Activated CD4-positive, alpha-beta T cell treated with anti-CD3 and anti-CD28 coated beads, Interleukin-2, amount 10 ng/mL, durations not matched to agents 24 days and 14 days (primary cell): Measurements from ENCODE around the gene JCAD. TPM values are rescaled to one million over a fixed set of nuclear protein-coding genes. Genes with fewer than 3 reads are reported as not detected.
A peak's percentile ranks its signal among the peaks of the same experiment; 100 is the strongest.
"Not testable (repeated sequence)": the region's sequence is repeated elsewhere in the genome, so short reads cannot be mapped to it uniquely, and the experiment has no call there.

Experiments
- DNase-seq: peaks from one replicate; pipeline ENCODE4 v3.0.0; 2022
- H3K27ac Mint-ChIP-seq: one replicate; pipeline ENCODE4 v1.8.0; 2022; ENCODE audit warnings: mild to moderate bottlenecking, mixed read lengths
- H3K27me3 Mint-ChIP-seq: one replicate; pipeline ENCODE4 v1.8.0; 2022; ENCODE audit warnings: mixed read lengths
- H3K36me3 Mint-ChIP-seq: one replicate; pipeline ENCODE4 v1.8.0; 2022; ENCODE audit warnings: low read depth, mild to moderate bottlenecking, mixed read lengths
- H3K4me1 Mint-ChIP-seq: one replicate; pipeline ENCODE4 v1.8.0; 2021; ENCODE audit warnings: mixed read lengths
- H3K4me3 Mint-ChIP-seq: one replicate; pipeline ENCODE4 v1.8.0; 2022; ENCODE audit warnings: mild to moderate bottlenecking, moderate library complexity, mixed read lengths
- H3K9me3 Mint-ChIP-seq: one replicate; pipeline ENCODE4 v1.8.0; 2021; ENCODE audit warnings: mixed read lengths
- intact Hi-C: fragments of 100-400 bp; cut with micrococcal nuclease; formaldehyde crosslinking; loops from one replicate; pipeline ENCODE4 v1.15.1; 2023
- total RNA-seq: library from RNA; stranded (reverse); gene quantifications from 2 replicates; pipeline ENCODE4 v1.2.3, GENCODE V29; 2022

JCAD gene
- total RNA-seq, 1 donor from 2014 or later, result 0.21 TPM

DNA sequence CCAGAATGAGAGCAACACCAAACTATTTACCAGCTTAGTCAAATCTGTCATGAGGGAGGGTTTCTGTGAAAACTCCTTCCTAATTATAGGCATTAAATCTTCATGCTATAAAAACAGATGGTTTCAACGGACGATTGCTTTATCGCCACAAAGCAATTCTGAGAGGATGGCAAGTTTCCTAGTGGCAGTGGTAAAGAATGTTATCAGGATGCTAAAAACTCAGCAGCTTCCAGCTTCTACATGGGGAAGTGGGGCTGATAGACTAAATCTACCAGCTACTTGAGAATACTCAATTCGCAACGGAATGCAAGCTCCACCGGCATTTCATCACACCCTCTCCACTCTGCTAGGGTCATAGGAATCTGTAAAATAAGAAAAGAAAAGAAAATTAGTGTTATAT is 41.8 kb downstream of the JCAD start:
- H3K27ac Mint-ChIP-seq, result no peak overlapping the region
- no peak overlapping the region for H3K4me3 Mint-ChIP-seq

GRCh38 chr10:30014511-30014910 is 44.9 kb downstream of the JCAD start:
- no peaks in the 10 kb centered on the region for H3K36me3 Mint-ChIP-seq
- intact Hi-C loops, result no loop called here
- H3K9me3 Mint-ChIP-seq, result no peaks in the 10 kb centered on the region
- H3K27me3 Mint-ChIP-seq, result peaks cover 40% of the 10 kb centered on the region
- peak overlapping the region; percentile 37 for H3K27ac Mint-ChIP-seq
- no peak for DNase-seq
- H3K4me3 Mint-ChIP-seq, result no peak overlapping the region
- H3K4me1 Mint-ChIP-seq, result peaks cover 18% of the 10 kb centered on the region

More for the DNA sequence above, 41.8 kb downstream of the JCAD start:
- peaks cover 53% of the 10 kb centered on the region for H3K27me3 Mint-ChIP-seq
- no peaks in the 10 kb centered on the region for H3K9me3 Mint-ChIP-seq
- intact Hi-C loops, result no loop called here
- no peak for DNase-seq
- peaks cover 19% of the 10 kb centered on the region for H3K4me1 Mint-ChIP-seq
- no peaks in the 10 kb centered on the region for H3K36me3 Mint-ChIP-seq

- intact Hi-C loops, result no loop called here
- Mint-ChIP-seq H3K27me3 (peaks cover 36% of the 10 kb centered on the region), H3K27ac (no peak overlapping the region), H3K4me1 (peaks cover 18% of the 10 kb centered on the region), H3K4me3 (no peak overlapping the region), H3K9me3 (no peaks in the 10 kb centered on the region), H3K36me3 (no peaks in the 10 kb centered on the region)
- DNase-seq, result no peak
Measured at GRCh38 chr10:30013757-30014156, 45.6 kb downstream of the JCAD start.

- intact Hi-C loops, result no loop called here
- H3K36me3 Mint-ChIP-seq, result no peaks in the 10 kb centered on the region
- H3K27ac Mint-ChIP-seq, result no peak overlapping the region
- no peaks in the 10 kb centered on the region for H3K9me3 Mint-ChIP-seq
- no peak for DNase-seq
- peaks cover 21% of the 10 kb centered on the region for H3K4me1 Mint-ChIP-seq
- H3K4me3 Mint-ChIP-seq, result no peak overlapping the region
- peaks cover 22% of the 10 kb centered on the region for H3K27me3 Mint-ChIP-seq
Measured at GRCh38 chr10:30011956-30012647, 47.3 kb downstream of the JCAD start.

DNA sequence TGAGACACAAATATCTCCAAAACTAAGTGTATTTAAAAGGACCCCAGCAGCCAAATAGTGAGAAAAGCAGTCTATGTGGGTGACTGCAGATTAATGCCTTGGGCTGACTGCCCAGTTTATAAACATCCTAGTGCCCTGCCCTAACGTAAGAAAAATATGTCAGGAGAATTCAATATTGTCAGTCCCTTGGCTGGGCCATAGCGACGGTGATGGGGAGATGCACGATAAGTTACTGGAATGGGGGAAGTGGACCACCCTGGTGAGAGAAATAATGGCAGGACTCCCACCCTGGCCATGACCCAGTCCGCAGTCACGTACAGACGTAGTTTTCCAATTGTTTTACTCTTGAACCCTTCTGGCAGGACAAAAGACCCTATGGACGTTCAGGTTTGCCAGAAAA is 48.0 kb downstream of the JCAD start:
- H3K4me3 Mint-ChIP-seq, result no peak overlapping the region
- H3K9me3 Mint-ChIP-seq, result no peaks in the 10 kb centered on the region
- intact Hi-C loops, result no loop called here
- DNase-seq, result no peak
- peaks cover 25% of the 10 kb centered on the region for H3K27me3 Mint-ChIP-seq
- H3K27ac Mint-ChIP-seq, result no peak overlapping the region
- peaks cover 23% of the 10 kb centered on the region for H3K4me1 Mint-ChIP-seq
- H3K36me3 Mint-ChIP-seq, result no peaks in the 10 kb centered on the region

- intact Hi-C loops, result loop anchor here (10.0 kb wide), 1 partner anchor 47 kb away; the partner anchor contains the start of gene JCAD
- no peak overlapping the region for H3K27ac Mint-ChIP-seq
- H3K9me3 Mint-ChIP-seq, result no peaks in the 10 kb centered on the region
- no peak overlapping the region for H3K4me3 Mint-ChIP-seq
- H3K27me3 Mint-ChIP-seq, result peaks cover 27% of the 10 kb centered on the region
- no peak for DNase-seq
- peaks cover 18% of the 10 kb centered on the region for H3K4me1 Mint-ChIP-seq
- no peaks in the 10 kb centered on the region for H3K36me3 Mint-ChIP-seq
Measured at GRCh38 chr10:30007406-30007805, 52.0 kb downstream of the JCAD start.

DNA sequence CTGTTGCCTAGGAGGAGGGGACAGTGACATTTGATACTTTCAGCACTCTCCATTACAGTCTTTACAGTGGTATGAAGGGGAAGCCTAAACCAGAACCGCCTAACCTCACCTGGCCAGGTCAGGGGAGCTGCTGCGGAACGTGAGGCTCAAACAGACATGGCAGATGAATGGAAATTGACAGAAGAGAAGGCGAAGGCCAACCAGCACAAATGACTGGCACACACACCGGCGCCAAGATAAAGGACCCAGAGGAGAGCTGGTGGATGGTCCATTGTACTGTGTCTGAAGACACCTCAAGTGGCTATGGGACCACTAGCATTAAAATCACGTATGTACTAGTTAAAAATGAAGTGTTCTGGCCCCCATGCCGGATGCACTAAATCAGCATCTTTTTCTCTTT is 53.0 kb downstream of the JCAD start:
- peaks cover 23% of the 10 kb centered on the region for H3K4me1 Mint-ChIP-seq
- DNase-seq, result no peak
- intact Hi-C loops, result loop anchor here (10.0 kb wide), 1 partner anchor 48 kb away; the partner anchor contains the start of gene JCAD
- H3K4me3 Mint-ChIP-seq, result no peak overlapping the region
- no peak overlapping the region for H3K27ac Mint-ChIP-seq
- H3K27me3 Mint-ChIP-seq, result peaks cover 27% of the 10 kb centered on the region
- no peaks in the 10 kb centered on the region for H3K36me3 Mint-ChIP-seq
- no peaks in the 10 kb centered on the region for H3K9me3 Mint-ChIP-seq

DNA sequence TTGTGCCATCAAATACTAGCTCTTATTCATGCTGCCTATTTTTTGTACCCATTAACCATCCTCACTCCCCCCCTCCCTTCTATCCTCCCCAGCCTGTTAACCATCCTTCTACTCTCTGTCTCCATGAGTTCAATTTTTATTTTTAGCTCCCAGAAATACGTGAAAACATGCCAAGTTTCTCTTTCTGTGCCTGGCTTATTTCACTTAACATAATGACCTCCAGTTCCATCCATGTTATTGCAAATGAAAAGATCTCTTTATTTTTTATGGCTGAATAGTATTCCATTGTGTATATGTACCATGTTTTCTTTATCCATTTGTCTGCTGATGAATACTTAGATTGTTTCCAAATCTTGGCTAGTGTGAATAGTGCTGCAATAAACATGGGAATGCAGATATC is 54.3 kb downstream of the JCAD start:
- peaks cover 26% of the 10 kb centered on the region for H3K27me3 Mint-ChIP-seq
- intact Hi-C loops, result loop anchor here (10.0 kb wide), 1 partner anchor 50 kb away; the partner anchor contains the start of gene JCAD
- not testable (repeated sequence) for H3K4me3 Mint-ChIP-seq, H3K36me3 Mint-ChIP-seq, DNase-seq, H3K9me3 Mint-ChIP-seq, H3K27ac Mint-ChIP-seq
- peaks cover 23% of the 10 kb centered on the region for H3K4me1 Mint-ChIP-seq

DNA sequence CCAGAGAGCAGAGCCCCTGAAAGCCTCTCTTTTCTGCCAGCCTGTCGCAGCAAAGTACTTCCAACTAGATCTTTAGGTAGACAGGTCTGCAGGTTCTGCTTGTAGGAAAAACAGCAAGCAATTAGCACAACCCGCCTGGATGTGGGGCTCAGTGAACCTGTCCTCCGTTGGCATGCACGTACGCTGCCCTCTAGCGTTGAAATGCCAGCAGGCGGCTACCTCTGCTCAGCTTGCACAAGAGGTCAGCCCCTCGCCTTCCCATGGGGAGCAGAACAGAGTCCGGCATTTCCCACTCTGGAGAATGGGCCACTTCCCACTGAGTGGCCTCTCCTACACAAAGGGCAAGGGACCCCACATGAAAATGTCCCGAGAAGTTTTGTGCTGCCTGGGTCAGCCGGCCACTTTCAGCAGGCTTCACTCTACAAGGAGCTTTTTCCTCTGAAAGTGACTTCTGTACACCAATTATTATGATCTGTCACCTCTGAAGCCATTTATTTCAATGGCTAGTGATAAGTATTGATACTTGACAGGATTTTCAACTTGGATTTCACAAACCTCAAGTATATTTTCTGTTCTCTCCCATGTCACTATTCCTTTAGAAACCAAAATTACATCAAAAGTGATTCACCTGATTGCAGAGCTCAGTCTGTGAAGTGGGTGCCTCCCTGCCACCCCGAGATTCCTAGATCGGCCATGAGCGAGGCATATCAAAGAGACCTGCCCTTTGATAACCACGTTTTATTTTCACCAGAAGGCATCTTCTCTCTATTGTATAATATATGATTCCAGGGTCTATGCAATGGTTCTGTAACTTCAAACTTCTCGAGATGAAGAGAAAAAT is 56.7 kb downstream of the JCAD start:
- peaks cover 34% of the 10 kb centered on the region for H3K27me3 Mint-ChIP-seq
- intact Hi-C loops, result loop anchor here (10.0 kb wide), 1 partner anchor 52 kb away; the partner anchor contains the start of gene JCAD
- DNase-seq, result peak; percentile 89
- no peaks in the 10 kb centered on the region for H3K36me3 Mint-ChIP-seq
- no peak overlapping the region for H3K27ac Mint-ChIP-seq
- peaks cover 15% of the 10 kb centered on the region for H3K4me1 Mint-ChIP-seq
- H3K4me3 Mint-ChIP-seq, result no peak overlapping the region
- H3K9me3 Mint-ChIP-seq, result no peaks in the 10 kb centered on the region

DNA sequence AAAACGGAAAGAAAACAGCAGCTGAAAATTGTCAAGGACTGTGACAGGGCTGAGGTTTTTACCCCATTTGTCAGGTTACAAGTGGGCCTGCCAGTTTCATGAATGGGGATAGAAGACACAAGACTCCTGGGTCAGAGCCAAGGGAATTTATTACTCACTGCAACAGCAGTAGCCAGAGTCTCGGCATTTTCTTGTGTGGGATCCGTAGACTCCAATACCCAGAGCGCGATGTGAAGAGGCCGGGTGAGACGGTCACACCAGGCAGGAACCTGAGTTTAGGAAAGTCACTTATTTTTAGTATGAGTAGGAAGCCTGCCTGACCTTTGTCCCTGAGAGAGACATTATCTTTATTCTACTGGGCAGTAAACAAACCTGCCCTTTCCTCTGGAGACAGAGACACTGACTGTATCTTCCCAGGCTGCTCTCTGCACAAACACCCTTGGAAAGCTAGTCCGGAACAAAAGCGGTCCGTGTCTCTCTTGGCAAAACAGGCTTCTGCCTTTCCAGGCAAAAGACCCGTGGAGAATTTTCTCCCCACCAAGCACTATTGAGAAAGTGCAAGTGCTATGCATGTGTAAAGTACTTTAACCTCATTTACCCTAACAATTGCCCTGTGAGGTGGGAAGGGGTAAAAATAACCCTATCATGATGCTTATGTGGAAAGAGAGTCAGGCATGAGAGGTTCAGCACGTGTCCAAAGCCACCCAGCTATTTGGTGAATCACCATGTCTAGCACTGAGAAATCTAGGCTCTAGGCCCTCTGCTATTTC is 58.4 kb downstream of the JCAD start:
- no peaks in the 10 kb centered on the region for H3K36me3 Mint-ChIP-seq
- DNase-seq, result no peak
- intact Hi-C loops, result loop anchor here (10.0 kb wide), 1 partner anchor 54 kb away; the partner anchor contains the start of gene JCAD
- no peaks in the 10 kb centered on the region for H3K9me3 Mint-ChIP-seq
- no peak overlapping the region for H3K4me3 Mint-ChIP-seq
- H3K27me3 Mint-ChIP-seq, result peaks cover 40% of the 10 kb centered on the region
- no peak overlapping the region for H3K27ac Mint-ChIP-seq
- peaks cover 8% of the 10 kb centered on the region for H3K4me1 Mint-ChIP-seq

GRCh38 chr10:29998142-29998808 is 61.1 kb downstream of the JCAD start:
- intact Hi-C loops, result loop anchor here (1.0 kb wide), 3 partner anchors 29 to 593 kb away; no protein-coding TSS in a partner anchor
- peak; percentile 94 for DNase-seq
- H3K4me1 Mint-ChIP-seq, result peaks cover 8% of the 10 kb centered on the region
- H3K27ac Mint-ChIP-seq, result peak overlapping the region; percentile 20
- peaks cover 36% of the 10 kb centered on the region for H3K27me3 Mint-ChIP-seq
- H3K36me3 Mint-ChIP-seq, result no peaks in the 10 kb centered on the region
- no peaks in the 10 kb centered on the region for H3K9me3 Mint-ChIP-seq
- no peak overlapping the region for H3K4me3 Mint-ChIP-seq

DNA sequence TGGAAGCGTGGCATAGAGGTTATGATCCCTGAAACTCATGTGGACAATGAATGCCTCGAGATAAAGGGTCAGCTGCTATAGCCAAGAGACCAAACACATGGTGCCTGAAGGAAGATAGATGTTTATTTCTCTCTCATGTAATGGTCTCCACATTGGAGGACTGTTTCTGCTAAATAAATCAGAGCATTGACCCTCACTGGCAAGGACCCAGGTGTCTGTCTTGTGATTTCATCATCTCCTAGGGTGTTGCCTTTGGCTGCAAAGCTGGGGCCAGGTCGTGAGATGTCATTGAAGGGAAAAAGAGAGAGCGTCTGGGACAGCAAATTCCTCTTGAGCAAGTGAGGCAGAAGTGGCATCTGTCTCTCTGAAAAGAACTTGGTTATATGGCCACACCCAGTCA is 64.6 kb downstream of the JCAD start:
- Mint-ChIP-seq H3K27me3 (peaks cover 36% of the 10 kb centered on the region), H3K4me1 (no peaks in the 10 kb centered on the region), H3K36me3 (no peaks in the 10 kb centered on the region), H3K4me3 (no peak overlapping the region), H3K9me3 (no peaks in the 10 kb centered on the region), H3K27ac (no peak overlapping the region)
- DNase-seq, result peak; percentile 44
- intact Hi-C loops, result no loop called here

DNA sequence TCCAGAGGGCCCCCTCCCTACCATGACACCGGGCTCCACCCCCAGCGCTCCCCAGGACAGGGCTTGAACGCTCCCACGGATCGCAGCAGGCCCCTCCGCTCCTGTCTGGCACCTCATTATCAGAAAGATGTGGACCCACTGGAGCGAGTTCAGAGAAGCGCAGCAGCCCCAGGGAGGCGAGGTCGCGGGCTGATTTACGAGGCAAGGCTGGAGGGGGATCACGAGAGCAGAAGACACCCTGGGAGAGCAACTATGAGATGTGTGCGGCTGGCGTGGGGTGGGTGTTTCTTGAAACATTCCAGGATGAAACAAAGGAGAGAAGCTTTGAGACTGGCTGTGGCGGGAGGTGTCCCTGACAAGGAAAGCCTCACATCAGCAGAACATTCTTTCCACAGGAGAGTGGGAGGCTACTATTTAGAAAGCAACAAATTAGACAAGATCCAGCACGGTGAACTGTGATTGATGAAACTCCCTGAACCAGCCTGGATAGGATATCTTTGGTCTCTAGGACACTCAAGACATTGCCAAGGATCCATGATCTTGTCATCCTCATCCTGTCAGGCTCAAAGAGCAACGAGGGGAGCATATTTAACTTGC is 66.0 kb downstream of the JCAD start:
- Mint-ChIP-seq H3K27ac (no peak overlapping the region), H3K9me3 (no peaks in the 10 kb centered on the region), H3K27me3 (peaks cover 36% of the 10 kb centered on the region), H3K36me3 (no peaks in the 10 kb centered on the region), H3K4me1 (no peaks in the 10 kb centered on the region), H3K4me3 (no peak overlapping the region)
- DNase-seq, result no peak
- intact Hi-C loops, result no loop called here
